ENCODE results near the gene GPBAR1.

GPBAR1 gene

DNA sequence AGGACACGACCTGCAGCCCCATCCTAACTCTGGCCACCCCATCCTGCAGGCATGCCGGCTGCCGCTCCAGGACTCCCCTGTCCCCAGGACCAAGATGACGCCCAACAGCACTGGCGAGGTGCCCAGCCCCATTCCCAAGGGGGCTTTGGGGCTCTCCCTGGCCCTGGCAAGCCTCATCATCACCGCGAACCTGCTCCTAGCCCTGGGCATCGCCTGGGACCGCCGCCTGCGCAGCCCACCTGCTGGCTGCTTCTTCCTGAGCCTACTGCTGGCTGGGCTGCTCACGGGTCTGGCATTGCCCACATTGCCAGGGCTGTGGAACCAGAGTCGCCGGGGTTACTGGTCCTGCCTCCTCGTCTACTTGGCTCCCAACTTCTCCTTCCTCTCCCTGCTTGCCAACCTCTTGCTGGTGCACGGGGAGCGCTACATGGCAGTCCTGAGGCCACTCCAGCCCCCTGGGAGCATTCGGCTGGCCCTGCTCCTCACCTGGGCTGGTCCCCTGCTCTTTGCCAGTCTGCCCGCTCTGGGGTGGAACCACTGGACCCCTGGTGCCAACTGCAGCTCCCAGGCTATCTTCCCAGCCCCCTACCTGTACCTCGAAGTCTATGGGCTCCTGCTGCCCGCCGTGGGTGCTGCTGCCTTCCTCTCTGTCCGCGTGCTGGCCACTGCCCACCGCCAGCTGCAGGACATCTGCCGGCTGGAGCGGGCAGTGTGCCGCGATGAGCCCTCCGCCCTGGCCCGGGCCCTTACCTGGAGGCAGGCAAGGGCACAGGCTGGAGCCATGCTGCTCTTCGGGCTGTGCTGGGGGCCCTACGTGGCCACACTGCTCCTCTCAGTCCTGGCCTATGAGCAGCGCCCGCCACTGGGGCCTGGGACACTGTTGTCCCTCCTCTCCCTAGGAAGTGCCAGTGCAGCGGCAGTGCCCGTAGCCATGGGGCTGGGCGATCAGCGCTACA, 2.1 kb downstream of the GPBAR1 start:
- Histone ChIP-seq H3K36me3 (ENCODE audit: insufficient read depth, insufficient read length, low read length) (peaks cover 54% of the 10 kb centered on the region), H3K4me1 (ENCODE audit: insufficient read depth, insufficient read length) (peaks cover 20% of the 10 kb centered on the region), H3K4me3 (ENCODE audit: insufficient read length, low read depth) (no peak overlapping the region), H3K9ac (ENCODE audit: insufficient read length, low read depth) (no peak overlapping the region), H3K9me3 (ENCODE audit: insufficient read depth, low read length) (no peaks in the 10 kb centered on the region), H3K27me3 (ENCODE audit: insufficient read depth, insufficient read length) (no peaks in the 10 kb centered on the region)
- DNase-seq (ENCODE audit: low read depth, low spot score), result no peak
- TF ChIP-seq ZNF274 (IDR thresholded peaks at IDR 0.05; ENCODE audit: low read depth, low read length), result no peak
- no peak for TF ChIP-seq YY1 (IDR thresholded peaks at IDR 0.05; ENCODE audit: insufficient read depth, insufficient read length)
- TF ChIP-seq SUZ12 (IDR thresholded peaks at IDR 0.05; ENCODE audit: extremely low read depth, insufficient read depth, insufficient read length), result no peak

DNA sequence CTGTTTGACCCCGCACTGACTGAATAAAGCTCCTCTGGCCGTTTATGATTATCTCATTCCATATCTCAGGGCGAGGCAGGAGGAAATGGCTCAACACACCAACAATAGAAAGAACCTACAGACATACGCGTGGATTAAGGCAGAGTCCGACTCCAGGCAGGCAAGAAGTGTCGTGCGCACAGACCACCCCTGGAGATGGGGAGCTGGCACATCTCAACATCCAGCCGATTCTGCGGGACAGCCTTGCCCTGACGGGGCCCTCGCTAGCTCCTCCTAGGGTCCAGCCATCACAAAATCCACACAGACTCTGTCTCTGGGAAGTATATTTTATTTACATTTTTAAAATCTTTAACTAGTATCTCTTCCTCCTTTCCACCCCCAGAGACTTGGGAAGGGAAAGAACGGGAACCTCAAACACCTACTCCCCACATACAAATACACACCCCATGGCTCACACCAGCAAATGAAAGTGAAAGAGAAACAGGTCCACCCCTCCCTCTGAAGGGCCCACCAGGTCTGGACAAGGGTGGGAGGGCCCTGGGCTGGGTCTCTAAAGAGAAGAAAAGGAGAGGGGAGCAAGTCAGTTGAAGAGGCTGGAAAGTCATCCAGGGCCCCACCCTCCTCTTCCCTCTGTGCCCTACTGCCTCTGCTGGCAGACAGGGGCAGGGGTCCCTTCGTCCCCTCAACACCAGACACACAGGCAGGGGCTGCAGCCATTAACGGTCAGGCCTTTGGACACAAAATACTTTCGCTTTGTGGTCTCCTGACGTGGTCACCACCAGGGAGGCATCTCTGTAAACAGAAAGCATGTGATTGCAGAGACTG, 3.2 kb downstream of the GPBAR1 start:
- H3K4me3 ChIP-seq (ENCODE audit: insufficient read length, low read depth), result no peak overlapping the region
- H3K36me3 ChIP-seq (ENCODE audit: insufficient read depth, insufficient read length, low read length), result peaks cover 58% of the 10 kb centered on the region
- no peak for TF ChIP-seq ZNF274 (IDR thresholded peaks at IDR 0.05; ENCODE audit: low read depth, low read length)
- TF ChIP-seq SUZ12 (IDR thresholded peaks at IDR 0.05; ENCODE audit: extremely low read depth, insufficient read depth, insufficient read length), result no peak
- TF ChIP-seq YY1 (IDR thresholded peaks at IDR 0.05; ENCODE audit: insufficient read depth, insufficient read length), result no peak
- H3K9me3 ChIP-seq (ENCODE audit: insufficient read depth, low read length), result no peaks in the 10 kb centered on the region
- H3K27me3 ChIP-seq (ENCODE audit: insufficient read depth, insufficient read length), result no peaks in the 10 kb centered on the region
- H3K4me1 ChIP-seq (ENCODE audit: insufficient read depth, insufficient read length), result peaks cover 15% of the 10 kb centered on the region
- peak overlapping the region; percentile 18 for H3K9ac ChIP-seq (ENCODE audit: insufficient read length, low read depth)
- no peak for DNase-seq (ENCODE audit: low read depth, low spot score)

DNA sequence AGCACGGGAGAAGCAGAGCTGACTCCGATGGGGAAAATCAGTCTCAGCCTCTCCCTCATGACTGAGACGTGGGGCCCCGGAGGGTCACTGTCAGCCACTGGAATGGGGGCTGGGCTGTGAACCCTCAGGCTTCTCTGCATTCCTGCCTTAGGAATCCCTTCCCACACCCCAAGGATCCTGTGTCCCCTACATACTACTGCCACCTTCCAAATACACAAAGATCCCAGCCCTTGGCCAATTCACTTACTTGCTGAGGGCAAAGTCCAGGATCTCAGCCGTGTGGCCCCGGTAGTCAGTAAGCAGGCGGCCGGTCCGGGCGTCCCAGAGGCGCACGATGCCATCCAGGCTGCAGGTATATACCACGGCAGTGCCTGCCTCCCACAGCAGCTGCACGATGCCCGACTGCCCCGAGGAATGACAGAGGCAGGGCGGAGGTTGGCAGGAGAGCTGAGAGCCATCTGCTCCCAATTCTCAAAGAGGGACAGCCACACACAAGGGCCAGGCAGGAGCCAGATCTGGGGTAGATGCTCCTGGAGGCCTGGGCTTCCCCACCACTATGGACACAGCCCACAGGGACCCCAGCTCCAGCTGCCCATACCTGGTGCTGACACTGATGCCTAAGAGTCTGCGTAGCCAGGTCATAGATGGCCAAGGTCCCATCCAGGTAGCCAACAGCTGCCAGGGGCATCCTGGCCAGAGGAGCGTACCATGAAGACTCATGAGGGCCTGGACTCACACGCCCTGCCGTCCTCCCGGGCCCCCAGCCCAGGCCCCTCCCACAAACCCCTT, 4.2 kb downstream of the GPBAR1 start:
- H3K9ac ChIP-seq (ENCODE audit: insufficient read length, low read depth), result no peak overlapping the region
- H3K27me3 ChIP-seq (ENCODE audit: insufficient read depth, insufficient read length), result no peaks in the 10 kb centered on the region
- H3K4me3 ChIP-seq (ENCODE audit: insufficient read length, low read depth), result no peak overlapping the region
- no peak for DNase-seq (ENCODE audit: low read depth, low spot score)
- TF ChIP-seq ZNF274 (IDR thresholded peaks at IDR 0.05; ENCODE audit: low read depth, low read length) (no peak), YY1 (IDR thresholded peaks at IDR 0.05; ENCODE audit: insufficient read depth, insufficient read length) (no peak), SUZ12 (IDR thresholded peaks at IDR 0.05; ENCODE audit: extremely low read depth, insufficient read depth, insufficient read length) (no peak)
- H3K36me3 ChIP-seq (ENCODE audit: insufficient read depth, insufficient read length, low read length), result peaks cover 60% of the 10 kb centered on the region
- no peaks in the 10 kb centered on the region for H3K9me3 ChIP-seq (ENCODE audit: insufficient read depth, low read length)
- peaks cover 8% of the 10 kb centered on the region for H3K4me1 ChIP-seq (ENCODE audit: insufficient read depth, insufficient read length)

DNA sequence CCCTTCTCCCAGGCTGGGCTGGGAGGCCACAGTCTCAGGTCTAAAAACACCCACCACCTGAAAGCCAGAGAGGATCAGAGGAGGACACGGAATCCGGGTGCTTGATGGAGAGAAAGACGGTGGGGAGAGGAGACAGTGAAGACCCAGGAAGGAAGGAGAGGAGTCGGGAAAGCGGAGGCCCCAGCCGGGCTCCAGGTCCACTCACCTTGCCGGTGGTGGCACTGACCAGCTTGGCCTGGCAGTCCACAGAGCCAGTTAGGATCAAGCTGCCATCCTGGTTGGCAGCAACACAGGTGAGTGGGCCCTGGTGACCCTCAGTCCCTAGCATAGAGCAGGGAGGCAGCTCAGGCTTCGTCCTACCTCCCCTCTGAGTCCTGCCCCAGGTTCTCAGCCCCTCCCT, 4.8 kb downstream of the GPBAR1 start:
- Histone ChIP-seq H3K9ac (ENCODE audit: insufficient read length, low read depth) (peak overlapping the region; percentile 17), H3K36me3 (ENCODE audit: insufficient read depth, insufficient read length, low read length) (peaks cover 60% of the 10 kb centered on the region), H3K4me3 (ENCODE audit: insufficient read length, low read depth) (no peak overlapping the region), H3K4me1 (ENCODE audit: insufficient read depth, insufficient read length) (peaks cover 8% of the 10 kb centered on the region), H3K27me3 (ENCODE audit: insufficient read depth, insufficient read length) (no peaks in the 10 kb centered on the region), H3K9me3 (ENCODE audit: insufficient read depth, low read length) (no peaks in the 10 kb centered on the region)
- no peak for DNase-seq (ENCODE audit: low read depth, low spot score)
- TF ChIP-seq ZNF274 (IDR thresholded peaks at IDR 0.05; ENCODE audit: low read depth, low read length) (no peak), YY1 (IDR thresholded peaks at IDR 0.05; ENCODE audit: insufficient read depth, insufficient read length) (no peak), SUZ12 (IDR thresholded peaks at IDR 0.05; ENCODE audit: extremely low read depth, insufficient read depth, insufficient read length) (no peak)

DNA sequence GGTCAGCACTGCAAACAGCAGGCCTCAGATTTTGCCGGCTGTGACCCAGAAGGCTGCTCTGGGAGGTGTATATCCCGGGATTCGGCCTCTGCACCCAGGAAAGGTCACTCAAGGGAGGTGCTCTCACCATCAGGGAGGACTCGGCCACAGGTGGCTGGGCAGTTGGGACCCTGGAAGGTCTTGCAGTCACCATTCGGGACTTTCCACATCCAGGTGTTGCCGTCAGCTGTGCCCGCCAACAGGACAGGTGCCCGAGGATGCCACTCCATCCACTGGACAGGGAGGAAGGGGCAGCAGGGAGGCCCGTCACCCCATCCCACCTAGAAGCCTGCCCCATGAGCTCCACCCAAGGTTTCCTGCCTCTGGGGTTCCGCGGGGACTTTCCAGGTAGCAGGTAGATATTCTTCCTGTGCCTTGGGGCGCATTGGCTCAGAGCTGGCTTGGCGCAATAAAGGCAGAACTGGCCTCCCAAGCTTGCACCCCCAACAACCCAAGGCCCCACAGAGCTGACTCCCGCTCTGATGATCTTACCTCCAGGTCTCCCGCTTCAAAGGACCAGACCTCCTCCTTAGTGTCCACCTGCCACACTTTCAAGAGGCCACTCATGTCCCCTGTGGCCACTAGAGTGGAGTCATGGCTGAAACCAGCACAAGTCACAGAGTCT, 5.6 kb downstream of the GPBAR1 start:
- Histone ChIP-seq H3K4me3 (ENCODE audit: insufficient read length, low read depth) (no peak overlapping the region), H3K9ac (ENCODE audit: insufficient read length, low read depth) (no peak overlapping the region), H3K36me3 (ENCODE audit: insufficient read depth, insufficient read length, low read length) (peaks cover 62% of the 10 kb centered on the region), H3K27me3 (ENCODE audit: insufficient read depth, insufficient read length) (no peaks in the 10 kb centered on the region), H3K4me1 (ENCODE audit: insufficient read depth, insufficient read length) (peaks cover 7% of the 10 kb centered on the region), H3K9me3 (ENCODE audit: insufficient read depth, low read length) (no peaks in the 10 kb centered on the region)
- TF ChIP-seq YY1 (IDR thresholded peaks at IDR 0.05; ENCODE audit: insufficient read depth, insufficient read length) (no peak), ZNF274 (IDR thresholded peaks at IDR 0.05; ENCODE audit: low read depth, low read length) (no peak), SUZ12 (IDR thresholded peaks at IDR 0.05; ENCODE audit: extremely low read depth, insufficient read depth, insufficient read length) (no peak)
- DNase-seq (ENCODE audit: low read depth, low spot score), result no peak

DNA sequence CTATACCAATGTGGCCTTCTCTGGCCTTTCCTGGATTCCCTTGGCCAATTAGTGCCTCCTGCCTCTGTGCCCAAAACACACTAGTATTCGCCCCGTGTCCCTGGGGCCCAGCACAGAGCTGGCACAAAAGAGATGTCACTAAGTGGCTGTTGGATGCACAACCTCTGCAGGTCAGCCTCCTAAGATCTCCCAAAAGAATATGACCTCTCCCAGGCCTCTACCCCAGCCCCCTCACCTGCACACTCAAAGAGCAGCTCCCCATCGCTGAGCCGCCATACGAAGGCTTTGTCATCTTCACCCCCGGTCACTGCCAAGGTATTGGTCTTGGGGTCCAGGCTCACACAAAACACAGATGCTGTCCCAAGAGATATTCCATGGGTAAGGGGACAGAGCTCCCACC, 6.4 kb downstream of the GPBAR1 start:
- Histone ChIP-seq H3K36me3 (ENCODE audit: insufficient read depth, insufficient read length, low read length) (peaks cover 70% of the 10 kb centered on the region), H3K4me1 (ENCODE audit: insufficient read depth, insufficient read length) (peaks cover 2% of the 10 kb centered on the region), H3K27me3 (ENCODE audit: insufficient read depth, insufficient read length) (no peaks in the 10 kb centered on the region), H3K9me3 (ENCODE audit: insufficient read depth, low read length) (no peaks in the 10 kb centered on the region), H3K4me3 (ENCODE audit: insufficient read length, low read depth) (no peak overlapping the region), H3K9ac (ENCODE audit: insufficient read length, low read depth) (no peak overlapping the region)
- DNase-seq (ENCODE audit: low read depth, low spot score), result no peak
- no peak for TF ChIP-seq ZNF274 (IDR thresholded peaks at IDR 0.05; ENCODE audit: low read depth, low read length)
- no peak for TF ChIP-seq YY1 (IDR thresholded peaks at IDR 0.05; ENCODE audit: insufficient read depth, insufficient read length)
- TF ChIP-seq SUZ12 (IDR thresholded peaks at IDR 0.05; ENCODE audit: extremely low read depth, insufficient read depth, insufficient read length), result no peak
